NK-92 treated with Interleukin-12 subunit alpha and Interleukin-12 subunit beta, amount 100 ng/mL, for 24 hours (cell line): ENCODE measurements around the gene CCDC197.

ENCODE experiments used
- DNase-seq: peaks from one replicate; lab custom pipeline; 2025; lab: John Stamatoyannopoulos, UW

CCDC197 gene

GRCh38 chr14:94000267-94000666, 3.2 kb downstream of the CCDC197 start:
- no peak for DNase-seq

GRCh38 chr14:94001016-94001415, 3.9 kb downstream of the CCDC197 start:
- no peak for DNase-seq

- peak; percentile 32 for DNase-seq
Measured at GRCh38 chr14:94001501-94002396, 4.6 kb downstream of the CCDC197 start.

- DNase-seq, result no peak
Measured at GRCh38 chr14:94003397-94003796, 6.3 kb downstream of the CCDC197 start.

DNA sequence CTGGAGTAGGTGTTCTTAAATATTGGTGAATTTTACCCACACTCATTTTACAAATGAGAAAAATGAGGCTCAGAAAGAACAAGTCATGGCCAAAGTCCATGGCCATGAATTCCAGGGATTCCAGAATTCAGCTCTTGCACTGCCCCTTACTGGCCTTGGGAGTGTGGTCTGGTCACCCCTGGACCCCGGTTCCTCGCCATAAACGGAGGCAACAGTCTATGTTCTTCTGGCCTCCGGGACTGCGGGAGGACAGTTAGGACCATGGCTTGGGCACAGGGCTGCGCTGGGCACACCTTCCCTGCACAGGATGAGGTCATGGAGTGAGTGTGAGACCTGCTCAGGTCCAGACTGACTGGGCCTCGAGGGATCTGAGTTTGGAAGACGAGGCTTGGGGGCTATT, 6.9 kb downstream of the CCDC197 start:
- DNase-seq, result no peak

GRCh38 chr14:94005324-94006073, 8.4 kb downstream of the CCDC197 start:
- no peak for DNase-seq

DNA sequence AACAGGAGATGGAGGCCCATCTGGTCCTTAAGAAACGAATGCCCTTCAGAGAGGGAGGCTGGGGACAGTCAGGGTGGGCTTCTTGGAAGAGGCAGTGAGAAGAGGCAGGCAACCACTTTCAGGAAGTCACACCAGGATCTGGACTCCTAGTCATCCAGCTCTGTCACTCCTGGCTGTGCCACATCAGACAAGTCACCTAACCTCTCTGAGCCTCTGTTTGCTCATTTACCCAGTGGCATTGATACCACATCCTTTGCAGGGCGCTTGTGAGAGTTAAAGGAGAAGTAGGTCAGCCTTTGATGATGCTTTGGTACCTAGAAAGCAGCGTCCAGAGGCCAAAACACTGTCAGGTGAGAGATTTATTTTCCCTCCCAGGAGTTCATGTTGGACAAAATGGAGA, 11.1 kb downstream of the CCDC197 start:
- DNase-seq, result no peak

DNA sequence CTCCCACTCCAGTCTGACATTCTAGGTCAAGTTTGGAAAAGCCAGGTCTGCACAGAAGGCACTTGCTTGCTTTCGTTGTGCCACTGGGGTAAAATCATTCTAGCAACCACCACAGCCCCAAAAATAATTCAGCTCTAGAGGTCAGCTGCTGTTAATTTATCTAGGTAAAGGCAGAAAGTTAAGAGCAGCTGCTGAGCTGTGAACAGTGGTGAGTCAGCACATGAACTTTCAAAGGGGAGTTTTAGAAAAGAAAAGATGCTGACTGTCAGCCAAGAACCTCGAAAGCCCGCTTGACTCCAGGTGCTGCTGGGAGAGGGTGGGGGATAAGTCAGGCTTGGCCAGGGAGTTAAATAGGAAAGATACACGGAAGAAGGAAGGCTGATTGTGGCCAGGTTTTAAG, 12.7 kb downstream of the CCDC197 start:
- peak; percentile 35 for DNase-seq

- no peak for DNase-seq
Measured at GRCh38 chr14:94010625-94011024, 13.5 kb downstream of the CCDC197 start.

DNA sequence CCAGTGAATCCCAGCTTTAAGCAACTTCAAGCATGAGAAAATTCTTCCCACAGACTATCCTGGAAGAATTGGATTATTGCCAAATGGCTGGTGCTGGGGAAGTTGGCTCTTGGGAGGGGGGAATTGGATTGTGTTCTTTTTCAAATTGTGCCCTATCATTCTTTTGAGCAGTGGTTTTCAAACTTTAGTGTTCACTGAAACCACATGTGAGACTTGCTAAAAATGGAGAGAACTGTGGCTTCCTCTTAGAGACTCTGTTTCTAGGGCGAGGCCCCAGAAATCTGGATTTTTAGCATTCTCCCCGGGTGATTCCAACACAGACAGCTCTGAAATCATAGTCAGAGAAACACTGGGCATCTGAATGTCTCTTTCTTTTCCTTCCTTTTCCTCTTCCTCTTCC, 14.7 kb downstream of the CCDC197 start:
- DNase-seq, result no peak

GRCh38 chr14:94014382-94014781, 17.3 kb downstream of the CCDC197 start:
- DNase-seq, result no peak

DNA sequence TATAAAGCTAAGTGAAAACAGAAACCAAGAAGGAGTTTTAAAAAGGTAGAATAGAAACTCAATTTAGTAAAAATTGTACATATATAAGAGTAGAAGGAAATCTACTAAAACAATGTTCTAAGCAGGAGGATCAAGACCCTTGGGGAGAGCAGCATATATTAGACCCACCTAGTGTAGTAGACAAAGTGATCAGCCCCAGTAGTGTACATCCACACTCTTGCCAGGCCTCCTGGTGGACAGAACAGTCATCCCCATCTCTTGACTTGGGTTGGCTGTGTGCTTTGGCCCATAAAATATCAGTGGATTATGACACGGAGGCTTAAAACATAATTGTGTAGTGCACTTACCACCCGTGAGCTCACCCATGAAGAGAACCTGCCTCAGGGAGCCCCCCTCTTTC, 18.1 kb downstream of the CCDC197 start:
- no peak for DNase-seq

DNA sequence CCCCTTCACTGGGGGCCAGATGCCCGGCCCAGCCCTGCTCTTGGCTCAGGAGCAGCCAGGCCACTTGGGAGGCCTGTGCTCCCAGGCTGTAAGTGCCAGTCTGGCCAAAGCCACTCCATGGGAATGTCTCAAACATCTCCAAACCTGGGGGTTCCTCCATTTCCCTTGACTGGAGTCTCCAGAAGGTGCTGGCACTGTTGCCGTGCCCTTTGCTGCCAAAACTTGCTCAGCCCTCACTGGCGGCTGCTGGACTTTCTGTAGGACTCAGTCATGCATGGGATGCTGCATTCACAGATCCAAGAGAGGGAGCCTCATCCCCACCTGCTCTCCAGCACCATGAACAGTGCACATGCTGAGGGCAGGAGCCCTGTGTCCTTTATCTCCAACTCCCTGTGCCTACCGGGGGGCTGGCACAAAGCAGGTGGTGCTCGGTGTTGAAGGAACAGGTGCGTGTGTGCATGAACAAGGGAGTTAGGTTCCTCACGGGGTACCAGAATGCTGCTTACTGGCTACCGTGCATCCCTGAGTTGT, 19.4 kb downstream of the CCDC197 start:
- no peak for DNase-seq

GRCh38 chr14:94018308-94018707, 21.2 kb downstream of the CCDC197 start:
- no peak for DNase-seq

DNA sequence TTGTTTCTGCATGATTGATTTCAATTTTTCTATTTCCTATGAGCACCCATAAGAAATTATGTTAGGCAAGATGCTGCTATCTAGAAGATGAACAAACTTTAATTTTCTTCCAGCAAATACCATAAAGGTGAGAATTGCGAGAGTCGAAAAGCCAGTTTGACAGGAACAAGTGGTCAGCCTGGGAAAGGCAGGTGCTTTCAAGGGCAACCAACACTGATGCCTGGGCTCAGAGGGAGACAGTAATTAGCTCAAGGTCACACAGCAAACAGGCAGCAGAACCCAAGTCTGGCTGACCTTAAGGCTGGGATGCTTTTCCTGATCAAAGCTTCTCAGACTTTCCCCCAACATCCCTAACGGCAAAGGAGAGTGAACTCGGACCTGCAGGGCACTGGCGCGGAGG, 22.2 kb downstream of the CCDC197 start:
- no peak for DNase-seq

GRCh38 chr14:94020267-94020666, 23.2 kb downstream of the CCDC197 start:
- no peak for DNase-seq

GRCh38 chr14:94021001-94021400, 23.9 kb downstream of the CCDC197 start:
- DNase-seq, result no peak

DNA sequence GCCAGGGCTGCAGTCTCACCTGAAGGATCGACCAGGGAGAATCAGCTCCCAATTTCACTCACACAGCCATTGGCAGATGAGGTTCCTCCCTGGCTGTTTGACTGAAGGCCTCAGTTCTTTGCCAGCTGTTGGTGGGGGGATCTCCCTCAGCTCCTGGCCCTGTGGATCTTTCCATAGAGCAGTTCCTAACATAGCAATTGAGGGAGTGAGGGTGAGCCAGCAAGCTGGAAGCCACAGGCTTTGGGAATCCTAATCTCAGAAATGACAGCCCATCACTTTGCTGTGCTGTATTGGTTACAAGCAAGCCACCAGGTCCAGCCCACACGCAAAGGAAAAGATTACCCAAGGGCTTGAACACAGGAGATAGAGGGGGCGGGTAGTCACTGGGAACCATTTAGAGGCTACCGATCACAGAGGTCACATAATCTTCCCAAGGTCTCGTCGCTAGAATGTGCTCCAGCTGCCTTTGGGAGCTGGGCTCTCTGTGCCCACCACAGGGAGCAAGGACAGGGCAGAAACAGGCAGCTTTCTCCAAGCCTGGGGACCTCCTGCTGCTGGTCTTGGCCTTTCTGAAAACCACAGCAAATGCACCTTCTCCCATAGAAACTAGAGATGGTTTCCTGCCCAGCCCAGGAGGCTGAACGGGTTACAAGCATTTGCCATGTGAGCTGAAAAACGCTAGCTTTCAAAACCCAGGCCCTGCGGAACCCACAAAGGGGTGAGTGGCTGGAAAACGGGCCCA, 24.5 kb downstream of the CCDC197 start:
- DNase-seq, result no peak

- DNase-seq, result no peak
Measured at GRCh38 chr14:94022532-94023411, 25.7 kb downstream of the CCDC197 start.

- no peak for DNase-seq
Measured at GRCh38 chr14:94024549-94024948, 27.4 kb downstream of the CCDC197 start.

DNA sequence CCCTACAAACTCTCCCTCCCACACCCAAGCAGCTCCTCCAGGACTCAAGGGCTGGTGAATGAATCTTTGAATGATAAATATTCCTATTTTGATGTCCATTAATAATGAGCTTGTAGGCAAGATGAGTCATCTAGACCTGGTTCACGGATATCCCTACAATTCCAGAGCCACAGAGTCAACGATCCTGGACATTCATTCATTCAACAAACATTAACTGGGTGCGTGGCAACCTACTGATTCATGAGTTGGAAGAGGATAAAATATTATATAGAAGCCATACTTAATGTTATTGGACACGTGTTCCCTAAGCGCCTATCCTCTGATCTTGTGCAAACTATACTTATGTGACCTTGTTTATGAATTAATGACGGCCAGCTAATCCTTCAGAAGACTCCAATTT, 28.6 kb downstream of the CCDC197 start:
- DNase-seq, result no peak
